Right lobe of liver (tissue), 4 donors: ENCODE data around the gene KCNH5.

Experiments used
- POLR2A ChIP-seq: fragments of 450-650 bp; IDR thresholded peaks from one replicate; pipeline ENCODE4 v1.6.1; 2017; ENCODE audit warnings: antibody characterized with exemption, mild to moderate bottlenecking
- TF ChIP-seq, protein P1 (sequence below), 4 donors: fragments of 200-600 bp in 3 of 4; fragments of 450-650 bp in 1 of 4; IDR thresholded peaks; one replicate each; pipeline versions ENCODE4 v1.5.1 to v1.8.0; 2016 to 2022; ENCODE audit warnings: antibody characterized with exemption in 4 of 4, mild to moderate bottlenecking in 2 of 4
- donor health status: DM: no; HTN: no; CAD: no.
- donor health status: DM: no; HTN: no; CAD: no.
- donor health status: DM: no; HTN: yes; CAD: no.

DNA sequence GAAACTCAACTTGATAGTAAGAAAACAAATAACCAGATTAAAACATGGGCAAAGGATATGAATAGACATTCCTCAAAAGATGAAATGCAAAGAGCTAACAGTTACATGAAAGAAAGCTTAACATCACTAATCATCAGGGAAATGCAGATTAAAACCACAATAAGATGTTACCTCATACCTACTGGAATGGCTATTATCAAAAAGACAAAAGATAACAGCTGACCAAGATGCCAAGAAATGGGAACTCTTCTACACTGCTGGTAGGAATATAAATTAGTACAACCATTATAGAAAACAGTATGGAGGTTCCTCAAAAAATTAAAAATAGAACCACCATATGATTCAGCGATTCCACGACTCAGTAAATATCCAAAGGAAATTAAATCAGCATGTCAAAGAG is 18.8 kb downstream of the KCNH5 start:
- TF ChIP-seq, protein P1, sequence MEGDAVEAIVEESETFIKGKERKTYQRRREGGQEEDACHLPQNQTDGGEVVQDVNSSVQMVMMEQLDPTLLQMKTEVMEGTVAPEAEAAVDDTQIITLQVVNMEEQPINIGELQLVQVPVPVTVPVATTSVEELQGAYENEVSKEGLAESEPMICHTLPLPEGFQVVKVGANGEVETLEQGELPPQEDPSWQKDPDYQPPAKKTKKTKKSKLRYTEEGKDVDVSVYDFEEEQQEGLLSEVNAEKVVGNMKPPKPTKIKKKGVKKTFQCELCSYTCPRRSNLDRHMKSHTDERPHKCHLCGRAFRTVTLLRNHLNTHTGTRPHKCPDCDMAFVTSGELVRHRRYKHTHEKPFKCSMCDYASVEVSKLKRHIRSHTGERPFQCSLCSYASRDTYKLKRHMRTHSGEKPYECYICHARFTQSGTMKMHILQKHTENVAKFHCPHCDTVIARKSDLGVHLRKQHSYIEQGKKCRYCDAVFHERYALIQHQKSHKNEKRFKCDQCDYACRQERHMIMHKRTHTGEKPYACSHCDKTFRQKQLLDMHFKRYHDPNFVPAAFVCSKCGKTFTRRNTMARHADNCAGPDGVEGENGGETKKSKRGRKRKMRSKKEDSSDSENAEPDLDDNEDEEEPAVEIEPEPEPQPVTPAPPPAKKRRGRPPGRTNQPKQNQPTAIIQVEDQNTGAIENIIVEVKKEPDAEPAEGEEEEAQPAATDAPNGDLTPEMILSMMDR (IDR thresholded peaks at IDR 0.05), result no peak
- no peak for TF ChIP-seq POLR2A
